ENCODE results near the gene RPRD1B.

DNA sequence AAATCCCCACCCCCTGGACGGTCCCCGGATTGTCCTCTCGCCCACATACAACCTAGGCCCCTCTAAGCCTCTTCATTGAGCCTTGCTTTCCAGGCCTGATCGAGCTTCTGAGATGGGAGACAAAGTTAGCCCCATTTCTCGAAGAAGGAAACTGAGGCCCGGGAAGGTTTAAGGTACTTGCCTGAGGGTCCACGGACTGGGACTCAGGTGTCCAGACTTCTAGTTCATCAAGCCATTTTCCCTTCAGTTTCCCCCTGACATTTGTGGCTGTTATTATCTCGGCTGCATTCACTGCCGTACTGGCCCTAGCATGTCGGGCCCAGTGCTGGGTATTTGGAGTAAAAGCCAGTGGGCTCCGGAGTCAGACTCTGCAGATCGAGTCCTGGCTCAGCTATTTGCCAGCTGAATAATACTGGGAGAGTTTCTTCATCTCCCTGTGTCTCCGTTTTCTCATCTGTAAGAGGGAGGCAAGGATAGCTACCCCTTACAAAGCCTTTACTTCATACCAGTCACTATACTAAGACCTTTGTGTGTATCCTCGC is 633 bp downstream of the RPRD1B start:
- TF ChIP-seq, protein P1, sequence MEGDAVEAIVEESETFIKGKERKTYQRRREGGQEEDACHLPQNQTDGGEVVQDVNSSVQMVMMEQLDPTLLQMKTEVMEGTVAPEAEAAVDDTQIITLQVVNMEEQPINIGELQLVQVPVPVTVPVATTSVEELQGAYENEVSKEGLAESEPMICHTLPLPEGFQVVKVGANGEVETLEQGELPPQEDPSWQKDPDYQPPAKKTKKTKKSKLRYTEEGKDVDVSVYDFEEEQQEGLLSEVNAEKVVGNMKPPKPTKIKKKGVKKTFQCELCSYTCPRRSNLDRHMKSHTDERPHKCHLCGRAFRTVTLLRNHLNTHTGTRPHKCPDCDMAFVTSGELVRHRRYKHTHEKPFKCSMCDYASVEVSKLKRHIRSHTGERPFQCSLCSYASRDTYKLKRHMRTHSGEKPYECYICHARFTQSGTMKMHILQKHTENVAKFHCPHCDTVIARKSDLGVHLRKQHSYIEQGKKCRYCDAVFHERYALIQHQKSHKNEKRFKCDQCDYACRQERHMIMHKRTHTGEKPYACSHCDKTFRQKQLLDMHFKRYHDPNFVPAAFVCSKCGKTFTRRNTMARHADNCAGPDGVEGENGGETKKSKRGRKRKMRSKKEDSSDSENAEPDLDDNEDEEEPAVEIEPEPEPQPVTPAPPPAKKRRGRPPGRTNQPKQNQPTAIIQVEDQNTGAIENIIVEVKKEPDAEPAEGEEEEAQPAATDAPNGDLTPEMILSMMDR (IDR thresholded peaks at IDR 0.05; ENCODE audit: low read length): no peak
- no peak for TF ChIP-seq EZH2 (IDR thresholded peaks at IDR 0.05; ENCODE audit: borderline replicate concordance, low read length)

All from OCI-LY1 (cell line).